HAP-1 (cell line): ENCODE results near the gene MAP7D3.
"Not testable (repeated sequence)": the region's sequence is repeated elsewhere in the genome, so short reads cannot be mapped to it uniquely, and the experiment has no call there.

Source experiments
- DNase-seq, 2 experiments: peaks; one replicate each; pipeline ENCODE4 v3.0.0-alpha.2; 2016 to 2020; ENCODE audit warnings: low spot score in 2 of 2
- H3K27me3 ChIP-seq: fragments of 250-450 bp; sonication (Bioruptor Pico); 2 replicates; pipeline ENCODE4 v1.5.1; 2020; ENCODE audit warnings: low read depth, mild to moderate bottlenecking, moderate library complexity
- H3K36me3 ChIP-seq: fragments of 250-450 bp; sonication (Bioruptor Pico); replicated peaks from 2 replicates; pipeline ENCODE4 v1.5.1; 2020; ENCODE audit warnings: mild to moderate bottlenecking
- H3K4me1 ChIP-seq: fragments of 250-450 bp; sonication (Bioruptor Pico); 2 replicates; pipeline ENCODE4 v1.5.1; 2020; ENCODE audit warnings: mild to moderate bottlenecking
- H3K4me3 ChIP-seq: fragments of 250-450 bp; sonication (Bioruptor Pico); 2 replicates; pipeline ENCODE4 v1.5.1; 2020; ENCODE audit warnings: mild to moderate bottlenecking, moderate library complexity
- H3K9me3 ChIP-seq: fragments of 250-450 bp; sonication (Bioruptor Pico); 2 replicates; pipeline ENCODE4 v1.5.1; 2020; ENCODE audit warnings: mild to moderate bottlenecking, moderate library complexity
- in situ Hi-C: fragments of 300-500 bp; cut with MboI; formaldehyde crosslinking; loops from 3 replicates; pipeline ENCODE4 v1.14.3; 2020; ENCODE audit warnings: low sequenced_read_pairs, inconsistent platforms, mixed read lengths

Gene MAP7D3

DNA sequence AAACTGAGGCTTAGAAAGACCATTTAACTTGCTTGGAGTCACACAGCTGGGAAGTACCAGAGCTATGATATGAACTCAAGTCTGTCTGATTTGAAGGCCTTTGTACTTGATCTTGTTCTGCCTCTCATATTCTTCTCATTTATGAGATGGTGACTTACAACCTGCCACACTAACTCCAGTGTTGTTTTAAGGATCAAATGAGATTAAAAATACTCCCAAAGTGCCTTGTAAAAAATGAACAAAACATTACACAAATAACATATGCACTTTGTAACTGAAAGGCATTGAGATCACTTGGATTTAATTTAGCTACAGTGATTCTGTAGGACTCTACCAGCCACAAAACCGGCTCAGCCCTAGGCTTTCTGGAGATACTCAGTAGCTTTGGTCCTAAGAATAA is 15.6 kb upstream of the MAP7D3 start:
- H3K36me3 ChIP-seq: no peaks in the 10 kb centered on the region
- H3K4me1 ChIP-seq: no peaks in the 10 kb centered on the region
- in situ Hi-C loops: no loop called here
- no peaks in the 10 kb centered on the region for H3K27me3 ChIP-seq
- H3K4me3 ChIP-seq: no peak overlapping the region
- DNase-seq: peak in 1 of 2 experiments; percentile 6
- no peaks in the 10 kb centered on the region for H3K9me3 ChIP-seq

DNA sequence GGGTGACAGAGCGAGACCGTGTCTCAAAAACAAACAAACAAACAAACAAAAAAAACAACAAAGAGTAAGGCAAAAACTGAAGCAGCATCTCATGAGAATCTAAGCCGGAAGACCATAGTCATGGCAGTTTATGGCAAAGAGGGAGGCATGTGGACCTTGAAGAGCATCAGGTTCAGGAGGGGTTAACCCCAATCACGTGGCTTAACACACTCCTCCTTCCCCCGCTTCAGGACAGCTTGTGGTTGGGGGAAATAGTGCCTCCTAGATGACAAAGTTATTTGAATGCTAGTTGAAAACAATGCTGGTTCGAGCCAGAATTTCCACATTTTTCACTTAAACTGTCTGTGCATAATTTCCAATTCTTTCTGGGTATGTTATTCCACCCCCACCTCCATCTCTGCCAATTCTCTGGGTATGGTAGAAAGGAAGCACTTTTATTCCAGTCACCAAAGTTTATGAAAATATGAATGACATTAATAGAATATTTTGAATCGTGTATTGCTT is 11.7 kb upstream of the MAP7D3 start:
- Histone ChIP-seq H3K36me3 (no peaks in the 10 kb centered on the region), H3K4me3 (no peak overlapping the region), H3K9me3 (no peaks in the 10 kb centered on the region), H3K4me1 (no peaks in the 10 kb centered on the region), H3K27me3 (no peaks in the 10 kb centered on the region; the same call in 1 of the 2 replicates)
- in situ Hi-C loops: no loop called here
- DNase-seq: peak in 1 of 2 experiments; percentile 13

DNA sequence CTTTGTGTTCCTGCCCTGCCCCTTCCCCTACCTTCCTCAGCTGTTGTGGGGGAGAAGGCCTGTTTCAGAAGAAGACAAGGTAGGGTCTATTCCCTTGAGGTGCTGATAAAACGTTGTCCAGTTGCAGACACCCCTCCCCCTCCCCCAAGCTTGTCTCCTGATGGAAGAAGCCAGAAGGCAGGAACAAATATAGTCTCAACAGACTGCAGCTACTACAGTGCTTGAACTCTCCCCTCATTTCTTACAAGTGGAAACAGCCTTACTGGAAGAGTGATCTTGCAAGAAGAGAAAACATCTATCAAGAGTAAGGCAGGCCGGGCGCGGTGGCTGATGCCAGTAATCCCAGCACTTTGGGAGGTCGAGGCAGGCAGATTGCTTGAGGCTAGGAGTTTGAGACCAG is 11.0 kb upstream of the MAP7D3 start:
- no peaks in the 10 kb centered on the region; the same call in 1 of the 2 replicates for H3K27me3 ChIP-seq
- no peaks in the 10 kb centered on the region for H3K36me3 ChIP-seq
- no peak overlapping the region for H3K4me3 ChIP-seq
- H3K9me3 ChIP-seq: no peaks in the 10 kb centered on the region
- DNase-seq: no peak
- no peaks in the 10 kb centered on the region for H3K4me1 ChIP-seq
- in situ Hi-C loops: no loop called here

GRCh38 chrX:136261321-136261720 is 10.1 kb upstream of the MAP7D3 start:
- in situ Hi-C loops: no loop called here
- Histone ChIP-seq H3K4me3 (no peak overlapping the region), H3K36me3 (no peaks in the 10 kb centered on the region), H3K4me1 (no peaks in the 10 kb centered on the region), H3K9me3 (no peaks in the 10 kb centered on the region), H3K27me3 (no peaks in the 10 kb centered on the region; the same call in 1 of the 2 replicates)
- no peak for DNase-seq

DNA sequence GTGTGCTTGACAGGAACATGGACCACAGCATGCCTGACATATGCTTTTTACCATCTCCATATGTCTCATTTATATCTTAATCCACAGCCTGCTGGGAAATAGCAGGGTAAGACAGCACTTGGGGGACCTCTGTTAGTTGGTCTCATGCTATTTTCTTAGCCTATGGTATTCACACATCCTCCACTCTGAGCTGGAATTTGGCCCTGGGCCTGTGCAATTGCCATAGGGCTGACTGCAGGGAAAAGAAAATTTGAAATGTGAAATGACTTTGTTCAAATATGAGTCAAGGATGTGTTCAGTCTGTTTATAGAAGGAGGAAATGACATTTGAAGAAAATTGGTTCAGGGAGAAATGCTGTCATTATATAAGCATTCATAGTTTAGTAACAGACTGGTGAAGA is 9.6 kb upstream of the MAP7D3 start:
- DNase-seq: no peak
- H3K27me3 ChIP-seq: no peaks in the 10 kb centered on the region; the same call in 1 of the 2 replicates
- H3K4me1 ChIP-seq: no peaks in the 10 kb centered on the region
- no peaks in the 10 kb centered on the region for H3K36me3 ChIP-seq
- in situ Hi-C loops: no loop called here
- no peak overlapping the region for H3K4me3 ChIP-seq
- no peaks in the 10 kb centered on the region for H3K9me3 ChIP-seq

- H3K27me3 ChIP-seq: no peaks in the 10 kb centered on the region; the same call in 1 of the 2 replicates
- H3K4me1 ChIP-seq: no peaks in the 10 kb centered on the region
- no peaks in the 10 kb centered on the region for H3K36me3 ChIP-seq
- in situ Hi-C loops: no loop called here
- H3K9me3 ChIP-seq: no peaks in the 10 kb centered on the region
- H3K4me3 ChIP-seq: no peak overlapping the region
- DNase-seq: no peak
Measured at GRCh38 chrX:136259543-136259942, 8.3 kb upstream of the MAP7D3 start.

- no peaks in the 10 kb centered on the region for H3K9me3 ChIP-seq
- no peaks in the 10 kb centered on the region for H3K4me1 ChIP-seq
- H3K4me3 ChIP-seq: no peak overlapping the region
- in situ Hi-C loops: no loop called here
- H3K36me3 ChIP-seq: no peaks in the 10 kb centered on the region
- no peak for DNase-seq
- H3K27me3 ChIP-seq: no peaks in the 10 kb centered on the region; the same call in 1 of the 2 replicates
Measured at GRCh38 chrX:136258951-136259350, 7.8 kb upstream of the MAP7D3 start.

- no peak overlapping the region for H3K4me3 ChIP-seq
- no peaks in the 10 kb centered on the region for H3K4me1 ChIP-seq
- H3K36me3 ChIP-seq: no peaks in the 10 kb centered on the region
- no peaks in the 10 kb centered on the region; the same call in 1 of the 2 replicates for H3K27me3 ChIP-seq
- in situ Hi-C loops: no loop called here
- no peaks in the 10 kb centered on the region for H3K9me3 ChIP-seq
- DNase-seq: no peak
Measured at GRCh38 chrX:136256026-136256425, 4.8 kb upstream of the MAP7D3 start.

GRCh38 chrX:136255541-136255940 is 4.3 kb upstream of the MAP7D3 start:
- Histone ChIP-seq H3K4me1 (no peaks in the 10 kb centered on the region), H3K9me3 (no peaks in the 10 kb centered on the region), H3K27me3 (no peaks in the 10 kb centered on the region; the same call in 1 of the 2 replicates), H3K4me3 (no peak overlapping the region), H3K36me3 (no peaks in the 10 kb centered on the region)
- DNase-seq: no peak
- in situ Hi-C loops: no loop called here

DNA sequence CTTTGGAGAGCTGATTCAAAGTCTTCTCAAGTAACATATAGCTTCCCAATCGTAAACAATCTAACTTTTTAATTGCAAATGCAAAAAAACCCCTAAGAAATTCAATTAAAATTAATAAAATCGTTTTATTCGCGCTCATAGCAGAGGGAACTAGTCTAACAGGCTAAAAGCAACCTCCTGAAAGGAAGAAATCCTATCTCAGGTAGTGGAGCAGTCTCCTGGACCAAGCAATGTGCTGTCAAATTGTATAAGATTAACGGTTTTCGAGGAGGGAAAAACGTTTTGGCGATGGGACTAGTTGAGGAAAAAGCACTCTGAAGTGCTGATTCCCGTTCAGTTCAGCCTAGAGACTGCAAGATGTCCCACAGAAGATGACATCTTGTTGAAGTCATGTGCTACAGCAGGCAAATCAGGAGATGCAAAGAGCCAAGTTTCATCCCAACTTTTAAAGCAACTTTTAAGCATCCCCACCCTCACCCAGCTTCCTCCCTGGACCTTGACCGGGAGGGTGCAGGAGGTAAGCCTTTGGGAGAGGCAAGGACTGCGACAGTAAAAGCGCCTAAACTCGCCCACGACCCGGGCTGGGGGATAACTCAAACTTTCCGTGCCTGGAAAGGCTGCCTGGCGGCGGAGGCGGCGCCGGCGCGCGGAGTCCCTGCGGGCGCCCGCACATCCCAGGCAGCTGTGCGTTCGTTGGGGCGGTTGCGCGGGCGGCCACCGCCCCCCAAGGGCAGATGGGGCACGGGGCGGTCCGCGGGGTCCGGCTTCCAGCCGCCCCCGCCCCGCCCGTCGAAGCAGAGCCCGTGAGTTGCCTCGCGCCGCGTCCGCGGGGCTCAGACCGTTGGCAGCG is 784 bp downstream of the MAP7D3 start:
- in situ Hi-C loops: no loop called here
- H3K9me3 ChIP-seq: no peaks in the 10 kb centered on the region
- no peaks in the 10 kb centered on the region for H3K27me3 ChIP-seq
- peak overlapping the region; percentile 83 for H3K4me3 ChIP-seq
- peaks cover 20% of the 10 kb centered on the region for H3K4me1 ChIP-seq
- H3K36me3 ChIP-seq: no peaks in the 10 kb centered on the region; the same call in 1 of the 2 replicates
- DNase-seq: peak; percentile 35 to 36

DNA sequence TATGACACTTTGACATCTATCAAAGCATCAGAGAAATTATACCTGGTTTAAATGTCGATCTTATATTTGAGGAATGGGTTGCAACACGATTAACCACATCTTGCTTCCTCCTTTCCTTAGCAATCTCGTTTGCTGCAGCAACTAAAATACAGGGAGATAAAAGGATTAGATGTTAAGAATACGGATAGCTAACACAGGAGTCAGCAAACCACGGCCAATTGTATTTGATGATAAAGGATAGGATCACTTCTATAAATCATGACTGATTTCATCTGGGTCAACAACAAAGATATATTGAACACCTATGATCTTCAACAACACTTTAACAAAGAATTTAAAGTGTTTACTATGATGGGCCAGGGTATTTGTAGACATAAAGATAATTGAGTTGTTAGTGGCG is 5.0 kb downstream of the MAP7D3 start:
- Histone ChIP-seq H3K36me3 (peaks cover 29% of the 10 kb centered on the region), H3K4me3 (no peak overlapping the region)
- DNase-seq: no peak

GRCh38 chrX:136237849-136238248 is 13.4 kb downstream of the MAP7D3 start:
- H3K4me3 ChIP-seq, H3K4me1 ChIP-seq, DNase-seq, in situ Hi-C loops, H3K9me3 ChIP-seq, H3K27me3 ChIP-seq: not testable (repeated sequence)
- peaks cover 63% of the 10 kb centered on the region for H3K36me3 ChIP-seq

More for the DNA sequence above, 5.0 kb downstream of the MAP7D3 start:
- in situ Hi-C loops: no loop called here
- no peaks in the 10 kb centered on the region for H3K9me3 ChIP-seq
- no peaks in the 10 kb centered on the region for H3K27me3 ChIP-seq
- peaks cover 20% of the 10 kb centered on the region for H3K4me1 ChIP-seq

- no peak for DNase-seq
- no peaks in the 10 kb centered on the region for H3K9me3 ChIP-seq
- no peak overlapping the region for H3K4me3 ChIP-seq
- H3K27me3 ChIP-seq: no peaks in the 10 kb centered on the region
- H3K36me3 ChIP-seq: peaks cover 67% of the 10 kb centered on the region
- in situ Hi-C loops: no loop called here
- no peaks in the 10 kb centered on the region for H3K4me1 ChIP-seq
Measured at GRCh38 chrX:136237074-136237473, 14.1 kb downstream of the MAP7D3 start.

DNA sequence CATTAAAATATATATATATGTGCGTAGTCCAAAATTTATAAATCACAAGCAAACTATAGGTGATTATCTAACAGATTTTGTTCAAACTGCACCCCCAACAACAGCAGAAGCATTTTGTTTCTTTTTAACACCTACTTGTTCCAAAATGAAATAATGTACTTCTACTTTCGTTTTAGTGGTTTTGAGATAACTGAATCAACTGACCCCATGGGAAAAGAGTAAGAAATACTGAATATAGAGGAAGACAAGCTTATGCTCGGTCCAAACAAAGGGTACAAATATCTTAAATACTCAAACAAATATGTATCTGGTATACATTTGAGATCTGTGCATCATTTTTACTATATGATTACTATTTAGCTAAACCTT is 22.4 kb downstream of the MAP7D3 start:
- in situ Hi-C loops: no loop called here
- Histone ChIP-seq H3K27me3 (no peaks in the 10 kb centered on the region), H3K4me1 (no peaks in the 10 kb centered on the region), H3K36me3 (peaks cover 78% of the 10 kb centered on the region), H3K4me3 (no peak overlapping the region), H3K9me3 (no peaks in the 10 kb centered on the region)
- no peak for DNase-seq
